GM13977 (cell line): Measurements from ENCODE around the gene CLK3.
"Not testable (repeated sequence)": the region's sequence is repeated elsewhere in the genome, so short reads cannot be mapped to it uniquely, and the experiment has no call there.

ENCODE experiments used
- DNase-seq: peaks from one replicate; pipeline ENCODE4 v3.0.0; 2012; ENCODE audit warnings: low spot score
- CTCF ChIP-seq: IDR thresholded peaks from 2 replicates; pipeline ENCODE4 v1.5.1; 2012; ENCODE audit warnings: mild to moderate bottlenecking, control low read depth; ENCODE audit not compliant: insufficient read depth; ENCODE audit errors: extremely low read depth, missing control alignments
- in situ Hi-C: fragments of 300-500 bp; cut with MboI; formaldehyde crosslinking; loops from one replicate; pipeline ENCODE4 v1.12.0; 2022; ENCODE audit warnings: low sequenced_read_pairs, low pct_unique_long_range_greater_than_20kb, mixed read lengths, inconsistent platforms; ENCODE audit not compliant: unreplicated experiment

The CLK3 gene

GRCh38 chr15:74592222-74592621 lies 23.4 kb upstream of the CLK3 start:
- no peak for DNase-seq
- in situ Hi-C loops = no loop called here
- TF ChIP-seq CTCF = no peak

- in situ Hi-C loops = no loop called here
- no peak for DNase-seq
- TF ChIP-seq CTCF = no peak
Measured at GRCh38 chr15:74593122-74593521, 22.5 kb upstream of the CLK3 start.

- no peak for TF ChIP-seq CTCF
- no peak for DNase-seq
- in situ Hi-C loops = no loop called here
Measured at GRCh38 chr15:74594455-74594854, 21.2 kb upstream of the CLK3 start.

- TF ChIP-seq CTCF = no peak
- in situ Hi-C loops = no loop called here
- no peak for DNase-seq
Measured at GRCh38 chr15:74595271-74595670, 20.4 kb upstream of the CLK3 start.

- in situ Hi-C loops, DNase-seq: not testable (repeated sequence)
Measured at GRCh38 chr15:74596736-74597135, 18.9 kb upstream of the CLK3 start.

GRCh38 chr15:74597146-74597705 lies 18.4 kb upstream of the CLK3 start:
- DNase-seq, in situ Hi-C loops: not testable (repeated sequence)

GRCh38 chr15:74598126-74598842 lies 17.4 kb upstream of the CLK3 start:
- TF ChIP-seq CTCF = no peak
- in situ Hi-C loops = no loop called here
- DNase-seq = peak; percentile 97

GRCh38 chr15:74599156-74599555 lies 16.5 kb upstream of the CLK3 start:
- in situ Hi-C loops = no loop called here
- no peak for DNase-seq
- TF ChIP-seq CTCF = no peak
